ENCODE measurements around the gene ZNF518B. TPM values are rescaled to one million over a fixed set of nuclear protein-coding genes. Genes with fewer than 3 reads are reported as not detected.

The ZNF518B gene
- total RNA-seq, 1 donor from 2014 or later, result 67.3 TPM

DNA sequence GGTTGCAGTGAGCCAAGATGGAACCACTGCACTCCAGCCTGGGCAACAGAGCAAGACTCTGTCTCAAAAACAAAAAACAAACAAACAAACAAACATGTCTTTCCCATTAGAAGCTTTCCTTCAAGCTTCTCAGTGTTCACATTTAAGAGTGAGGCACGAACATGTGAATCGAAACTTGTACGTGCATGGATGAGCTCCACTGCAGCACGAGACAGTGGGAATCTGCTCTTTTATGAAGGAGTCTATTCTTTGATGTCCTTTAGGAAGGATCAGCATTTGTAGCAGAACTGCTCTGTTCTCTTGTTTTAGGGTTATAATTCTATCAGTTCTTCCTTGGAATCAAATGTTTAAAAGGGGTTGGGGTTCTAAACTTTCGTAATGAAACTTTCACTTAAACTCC, 23.4 kb upstream of the ZNF518B start:
- H3K9me3 Mint-ChIP-seq, result no peaks in the 10 kb centered on the region
- H3K27ac Mint-ChIP-seq (ENCODE audit: unreplicated experiment), result no peak overlapping the region
- no peak overlapping the region for H3K4me3 Mint-ChIP-seq
- H3K36me3 Mint-ChIP-seq (ENCODE audit: low read depth), result no peaks in the 10 kb centered on the region
- TF ChIP-seq, protein P1, sequence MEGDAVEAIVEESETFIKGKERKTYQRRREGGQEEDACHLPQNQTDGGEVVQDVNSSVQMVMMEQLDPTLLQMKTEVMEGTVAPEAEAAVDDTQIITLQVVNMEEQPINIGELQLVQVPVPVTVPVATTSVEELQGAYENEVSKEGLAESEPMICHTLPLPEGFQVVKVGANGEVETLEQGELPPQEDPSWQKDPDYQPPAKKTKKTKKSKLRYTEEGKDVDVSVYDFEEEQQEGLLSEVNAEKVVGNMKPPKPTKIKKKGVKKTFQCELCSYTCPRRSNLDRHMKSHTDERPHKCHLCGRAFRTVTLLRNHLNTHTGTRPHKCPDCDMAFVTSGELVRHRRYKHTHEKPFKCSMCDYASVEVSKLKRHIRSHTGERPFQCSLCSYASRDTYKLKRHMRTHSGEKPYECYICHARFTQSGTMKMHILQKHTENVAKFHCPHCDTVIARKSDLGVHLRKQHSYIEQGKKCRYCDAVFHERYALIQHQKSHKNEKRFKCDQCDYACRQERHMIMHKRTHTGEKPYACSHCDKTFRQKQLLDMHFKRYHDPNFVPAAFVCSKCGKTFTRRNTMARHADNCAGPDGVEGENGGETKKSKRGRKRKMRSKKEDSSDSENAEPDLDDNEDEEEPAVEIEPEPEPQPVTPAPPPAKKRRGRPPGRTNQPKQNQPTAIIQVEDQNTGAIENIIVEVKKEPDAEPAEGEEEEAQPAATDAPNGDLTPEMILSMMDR (conservative IDR thresholded peaks at IDR 0.05), result no peak
- H3K4me1 Mint-ChIP-seq, result no peaks in the 10 kb centered on the region
- DNase-seq (ENCODE audit: low read depth, low spot score), result no peak
- H3K27me3 Mint-ChIP-seq (ENCODE audit: low read depth), result no peaks in the 10 kb centered on the region

DNA sequence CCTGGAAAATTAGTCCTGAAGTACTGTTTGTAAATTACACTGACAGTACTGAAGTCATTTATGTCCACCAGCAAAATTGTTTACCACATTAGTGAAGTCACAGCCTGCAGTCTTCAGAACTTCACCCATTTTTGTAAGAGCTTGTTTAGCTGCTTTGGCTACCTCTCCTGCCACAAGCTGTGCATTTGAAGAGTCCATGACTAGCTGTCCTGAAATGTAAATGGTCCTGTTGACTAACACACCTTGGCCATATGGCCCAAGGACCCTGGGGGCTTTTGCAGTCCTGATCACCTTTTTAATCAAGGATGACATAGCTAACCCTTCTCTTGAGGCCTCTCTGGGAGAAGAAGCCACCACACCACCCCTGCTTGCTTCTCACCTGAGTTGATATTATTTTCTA, 21.4 kb upstream of the ZNF518B start:
- H3K4me3 Mint-ChIP-seq, result no peak overlapping the region

DNA sequence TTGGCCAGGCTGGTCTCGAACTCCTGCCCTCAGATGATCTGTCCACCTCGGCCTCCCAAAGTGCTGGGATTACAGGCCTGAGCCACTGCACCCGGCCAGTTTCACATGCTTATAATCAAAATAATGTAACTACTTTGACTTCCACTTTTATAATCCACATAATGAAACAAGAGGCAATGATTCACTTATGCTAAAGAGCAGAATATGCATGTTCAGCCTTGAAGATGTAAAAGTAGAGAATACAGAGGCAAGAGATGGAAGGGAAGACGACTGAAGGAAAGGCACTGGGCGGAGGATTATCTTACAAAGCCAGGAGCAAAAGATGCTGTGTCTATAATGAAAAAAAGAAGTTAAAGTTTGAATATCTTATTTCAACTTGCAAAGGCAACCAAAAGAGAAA, 13.3 kb upstream of the ZNF518B start:
- no peak overlapping the region for H3K4me3 Mint-ChIP-seq
- H3K9me3 Mint-ChIP-seq, result no peaks in the 10 kb centered on the region
- no peak for DNase-seq (ENCODE audit: low read depth, low spot score)
- H3K4me1 Mint-ChIP-seq, result no peaks in the 10 kb centered on the region
- TF ChIP-seq, protein P1 (conservative IDR thresholded peaks at IDR 0.05), result no peak
- no peak overlapping the region for H3K27ac Mint-ChIP-seq (ENCODE audit: unreplicated experiment)
- no peaks in the 10 kb centered on the region for H3K27me3 Mint-ChIP-seq (ENCODE audit: low read depth)
- H3K36me3 Mint-ChIP-seq (ENCODE audit: low read depth), result no peaks in the 10 kb centered on the region

More for the DNA sequence above, 21.4 kb upstream of the ZNF518B start:
- Mint-ChIP-seq H3K9me3 (no peaks in the 10 kb centered on the region), H3K27me3 (ENCODE audit: low read depth) (no peaks in the 10 kb centered on the region), H3K4me1 (no peaks in the 10 kb centered on the region), H3K27ac (ENCODE audit: unreplicated experiment) (no peak overlapping the region), H3K36me3 (ENCODE audit: low read depth) (no peaks in the 10 kb centered on the region)
- TF ChIP-seq, protein P1 (conservative IDR thresholded peaks at IDR 0.05), result no peak
- no peak for DNase-seq (ENCODE audit: low read depth, low spot score)

DNA sequence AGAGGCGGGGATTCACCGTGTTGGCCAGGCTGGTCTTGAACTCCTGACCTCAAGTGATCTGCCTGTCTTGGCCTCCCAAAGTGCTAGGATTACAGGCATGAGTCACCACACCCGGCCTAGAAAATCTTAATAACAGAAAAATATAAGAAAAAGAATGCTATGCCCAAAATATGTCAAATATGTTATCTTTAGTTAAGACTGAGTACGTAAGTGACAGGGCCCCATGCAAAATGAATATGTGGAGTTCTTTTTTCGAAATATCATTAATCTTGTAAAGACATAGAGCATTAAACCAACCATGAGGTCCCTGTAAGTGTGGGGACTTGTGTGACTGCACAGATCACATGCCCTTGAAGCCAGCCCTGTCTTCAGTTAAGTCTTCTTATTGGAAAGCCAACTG, 8.9 kb upstream of the ZNF518B start:
- Mint-ChIP-seq H3K4me3 (no peak overlapping the region), H3K27ac (ENCODE audit: unreplicated experiment) (no peak overlapping the region), H3K4me1 (peaks cover 5% of the 10 kb centered on the region), H3K27me3 (ENCODE audit: low read depth) (peaks cover 37% of the 10 kb centered on the region), H3K36me3 (ENCODE audit: low read depth) (peaks cover 11% of the 10 kb centered on the region), H3K9me3 (peaks cover 6% of the 10 kb centered on the region)
- no peak for DNase-seq (ENCODE audit: low read depth, low spot score)
- TF ChIP-seq, protein P1 (conservative IDR thresholded peaks at IDR 0.05), result no peak

DNA sequence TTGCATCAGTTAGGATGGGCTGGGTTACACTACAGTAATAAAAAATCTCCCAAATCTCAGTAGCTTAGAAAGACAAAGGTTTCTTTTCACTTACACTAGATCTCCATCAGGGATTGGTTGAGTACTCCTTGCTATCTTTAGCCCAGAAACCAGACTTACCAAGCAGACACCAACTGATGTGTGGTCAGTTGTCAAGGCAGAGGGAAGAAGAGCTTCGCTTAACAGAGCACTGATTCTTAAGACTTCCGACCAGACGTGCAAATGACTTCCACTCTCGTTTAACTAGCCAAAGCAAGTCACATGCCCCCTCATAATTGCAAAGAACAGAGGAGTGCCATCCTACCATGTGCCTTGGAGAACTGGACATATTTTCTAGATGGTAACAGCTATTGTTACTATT, 5.7 kb upstream of the ZNF518B start:
- Mint-ChIP-seq H3K27me3 (ENCODE audit: low read depth) (peaks cover 60% of the 10 kb centered on the region), H3K27ac (ENCODE audit: unreplicated experiment) (no peak overlapping the region)

More for the DNA sequence above, 5.7 kb upstream of the ZNF518B start:
- peaks cover 23% of the 10 kb centered on the region for H3K36me3 Mint-ChIP-seq (ENCODE audit: low read depth)
- peaks cover 13% of the 10 kb centered on the region for H3K9me3 Mint-ChIP-seq
- TF ChIP-seq, protein P1 (conservative IDR thresholded peaks at IDR 0.05), result no peak
- H3K4me1 Mint-ChIP-seq, result peaks cover 10% of the 10 kb centered on the region
- peak overlapping the region; percentile 3 for H3K4me3 Mint-ChIP-seq
- DNase-seq (ENCODE audit: low read depth, low spot score), result no peak
